Myocyte (in vitro differentiated cells): Measurements from ENCODE around the gene LRRC63. TPM values are rescaled to one million over a fixed set of nuclear protein-coding genes. Genes with fewer than 3 reads are reported as not detected.
"Not testable (repeated sequence)": the region's sequence is repeated elsewhere in the genome, so short reads cannot be mapped to it uniquely, and the experiment has no call there.

ENCODE experiments used
- DNase-seq: peaks from one replicate; pipeline ENCODE4 v3.0.0-alpha.2; 2012; ENCODE audit warnings: low read depth
- total RNA-seq: library from RNA; depleted of rRNA; stranded (reverse); fragments of >200 nt; gene quantifications from 2 replicates; pipeline ENCODE4 v1.2.3, GENCODE V29; 2014

The LRRC63 gene
- total RNA-seq, 1 donor from 2014 or later: not detected

- no peak for DNase-seq
Observed at GRCh38 chr13:46181840-46182490, 29.8 kb upstream of the LRRC63 start, which contains the start of gene LCP1. LCP1 (minus strand) TSS chr13:46182177; CDS start chr13:46159662, 22,515 bp downstream.

- DNase-seq: no peak
Observed at GRCh38 chr13:46182491-46182877, 29.2 kb upstream of the LRRC63 start.

DNA sequence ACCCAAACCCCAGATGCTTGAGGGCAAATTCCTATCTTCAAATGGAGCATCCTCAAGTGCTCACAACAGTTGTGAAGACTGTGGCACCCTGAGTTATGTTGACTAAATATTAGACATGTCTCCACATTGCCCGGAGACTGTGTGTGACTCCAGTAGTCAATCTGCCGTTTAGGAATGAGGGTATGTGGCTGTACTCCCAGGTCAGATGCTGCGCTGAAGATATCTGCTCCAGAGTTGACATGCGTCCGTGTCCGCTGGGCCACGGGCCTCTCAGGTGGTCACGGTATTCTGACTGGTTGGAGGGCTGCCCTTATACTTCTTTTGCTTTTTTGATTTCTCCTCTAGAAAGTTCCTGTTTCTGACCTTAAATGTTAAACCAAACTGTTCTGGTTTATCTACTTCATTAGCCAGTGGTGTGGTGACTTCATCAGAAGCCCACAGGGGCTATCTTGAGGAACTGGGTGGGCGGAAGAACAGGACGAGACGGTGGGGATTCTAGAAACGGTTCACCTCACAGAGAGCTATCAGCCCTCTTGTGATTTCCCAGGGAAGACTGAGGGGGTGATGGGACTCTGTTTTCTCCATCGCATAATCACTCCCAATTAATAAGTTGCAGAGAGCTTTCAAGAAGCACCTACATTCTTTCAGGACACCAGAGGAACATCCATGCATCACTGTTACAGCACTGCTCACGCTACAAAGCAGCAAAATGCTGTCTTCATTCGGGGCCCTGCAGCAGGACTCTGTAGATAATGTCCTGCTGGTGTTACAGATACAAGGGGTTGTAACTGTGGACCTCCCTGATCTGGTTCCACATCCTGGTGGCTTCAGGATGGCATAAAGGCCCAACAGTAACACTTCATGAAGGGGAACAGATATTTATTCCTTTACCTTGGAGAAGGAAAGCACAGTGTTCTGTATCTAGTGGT lies 28.4 kb upstream of the LRRC63 start:
- DNase-seq: no peak

GRCh38 chr13:46184277-46184699 lies 27.4 kb upstream of the LRRC63 start:
- no peak for DNase-seq

GRCh38 chr13:46185634-46186033 lies 26.1 kb upstream of the LRRC63 start:
- DNase-seq: no peak

DNA sequence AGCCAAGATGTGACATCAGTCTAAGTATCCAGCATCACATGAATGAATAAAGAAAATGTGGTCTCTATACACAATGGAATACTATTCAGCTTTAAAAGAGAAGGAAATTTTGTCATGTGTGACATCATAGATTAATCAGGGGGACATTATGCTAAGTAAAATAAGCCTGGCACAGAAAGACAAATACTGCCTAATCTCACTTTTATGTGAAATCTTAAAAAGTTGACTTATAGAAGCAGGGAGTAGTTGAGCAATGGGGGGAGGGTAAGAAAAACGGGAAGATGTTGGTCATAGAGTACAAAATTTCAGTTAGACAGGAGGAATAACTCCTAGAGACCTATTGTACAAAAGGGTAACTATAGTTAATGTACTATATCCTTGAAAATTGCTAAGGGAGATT lies 19.3 kb upstream of the LRRC63 start:
- DNase-seq: no peak

GRCh38 chr13:46195016-46195415 lies 16.7 kb upstream of the LRRC63 start:
- no peak for DNase-seq

- DNase-seq: no peak
Observed at GRCh38 chr13:46197299-46198048, 14.3 kb upstream of the LRRC63 start.

- no peak for DNase-seq
Observed at GRCh38 chr13:46198696-46199193, 13.0 kb upstream of the LRRC63 start.

- DNase-seq: no peak
Observed at GRCh38 chr13:46202188-46202795, 9.4 kb upstream of the LRRC63 start.

GRCh38 chr13:46202966-46203365 lies 8.8 kb upstream of the LRRC63 start:
- DNase-seq: no peak

DNA sequence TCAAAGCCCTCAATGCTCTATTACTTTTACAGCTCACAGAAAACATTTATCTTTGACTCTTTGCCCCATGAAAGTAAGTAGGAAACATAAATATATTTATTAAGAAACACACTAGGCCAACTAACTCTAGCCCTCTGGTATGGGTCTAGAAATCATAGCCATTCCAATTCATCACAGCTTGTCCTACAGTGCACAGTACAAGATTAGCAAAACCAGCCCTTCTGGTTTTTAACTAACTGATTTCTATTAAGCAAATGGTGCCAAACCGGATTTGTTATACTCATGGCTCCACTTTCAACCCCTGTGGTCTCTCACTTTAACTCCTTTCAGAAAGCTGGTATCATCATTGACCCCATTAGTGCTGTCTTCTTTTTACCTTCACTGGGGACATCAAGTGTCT lies 5.6 kb upstream of the LRRC63 start:
- DNase-seq: no peak

DNA sequence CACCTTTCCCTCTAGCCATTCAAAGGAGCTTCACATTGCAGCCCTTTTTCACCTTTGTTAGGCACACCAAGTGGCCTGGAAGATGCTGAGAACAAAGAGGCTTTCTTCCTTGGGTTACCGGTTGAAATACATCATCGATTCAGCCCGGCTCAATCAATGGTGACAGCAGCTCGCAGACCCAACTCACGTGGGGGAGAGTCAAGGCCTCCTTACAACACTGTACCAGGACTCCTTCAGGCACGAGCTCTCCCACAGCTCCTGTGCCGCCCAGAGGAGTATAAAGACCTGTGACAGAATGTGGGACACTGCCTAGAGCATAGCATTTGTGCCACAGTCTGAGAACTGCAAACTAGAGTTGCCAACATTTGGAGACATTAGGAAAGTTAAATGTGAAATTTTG lies 3.9 kb upstream of the LRRC63 start:
- no peak for DNase-seq

DNA sequence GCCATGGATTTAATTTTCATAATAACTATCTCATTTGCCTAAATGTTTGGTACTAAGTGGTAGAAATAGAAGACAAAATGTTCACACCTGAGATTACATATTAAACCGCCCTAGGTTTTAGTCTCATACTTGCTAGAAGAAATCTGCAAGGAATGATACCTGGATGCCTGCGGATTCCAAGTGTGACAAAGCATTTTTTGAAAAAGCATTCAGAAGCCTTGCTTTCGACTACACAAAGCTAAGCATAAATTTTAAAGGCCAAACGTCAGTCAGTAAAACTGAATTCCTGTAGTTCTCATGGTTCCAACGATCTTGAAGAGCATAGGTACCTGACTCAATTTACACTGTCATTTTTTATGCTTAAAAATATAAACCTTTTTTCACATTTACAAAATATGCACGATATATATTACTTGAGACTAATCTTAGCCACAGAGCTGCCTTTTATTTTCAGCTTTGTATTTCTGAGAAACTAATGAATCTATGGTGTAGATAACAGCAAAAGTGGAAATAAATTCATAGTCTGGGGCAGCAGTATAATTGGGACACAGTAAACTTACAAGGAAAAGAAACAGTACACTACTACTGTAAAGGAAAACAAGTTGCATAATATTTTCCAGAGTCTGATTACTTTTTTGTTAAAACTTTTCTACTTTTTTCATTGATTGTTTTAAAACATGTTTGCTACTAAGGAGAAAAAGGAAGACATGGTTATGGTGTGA lies 1.2 kb upstream of the LRRC63 start:
- no peak for DNase-seq

GRCh38 chr13:46211116-46211482 lies 629 bp upstream of the LRRC63 start:
- no peak for DNase-seq

GRCh38 chr13:46213242-46213641 lies 1.5 kb downstream of the LRRC63 start:
- DNase-seq: no peak

DNA sequence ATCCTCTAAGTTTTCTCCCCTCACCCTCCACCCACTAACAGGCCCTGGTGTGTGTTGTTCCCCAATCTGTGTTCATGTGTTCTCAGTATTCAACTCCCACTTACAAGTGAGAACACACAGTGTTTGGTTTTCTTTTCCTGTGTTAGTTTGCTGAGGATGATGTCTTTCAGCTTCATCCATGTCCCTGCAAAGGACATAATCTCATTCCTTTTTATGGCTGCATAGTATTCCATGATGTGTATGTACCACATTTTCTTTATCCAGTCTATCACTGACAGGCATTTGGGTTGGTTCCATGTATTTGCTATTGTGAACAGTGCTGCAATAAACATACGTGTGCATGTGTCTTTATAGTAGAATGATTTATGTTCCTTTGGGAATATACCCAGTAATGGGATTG lies 3.0 kb downstream of the LRRC63 start:
- DNase-seq: not testable (repeated sequence)

DNA sequence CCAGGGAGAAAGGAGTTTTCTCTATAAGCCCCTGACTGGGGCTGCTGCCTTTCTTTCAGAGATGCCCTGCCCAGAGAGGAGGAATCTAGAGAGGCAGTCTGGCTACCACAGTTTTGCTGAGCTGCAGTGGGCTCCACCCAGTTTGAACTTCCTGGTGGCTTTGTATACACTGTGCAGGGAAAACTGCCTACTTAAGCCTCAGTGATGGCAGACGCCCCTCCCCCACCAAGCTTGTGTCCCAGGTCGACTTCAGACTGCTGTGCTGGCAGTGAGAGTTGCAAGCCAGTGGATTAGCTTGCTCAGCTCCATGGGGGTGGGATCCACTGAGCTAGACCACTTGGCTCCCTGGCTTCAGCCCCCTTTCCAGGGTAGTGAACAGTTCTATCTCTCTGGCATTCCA lies 8.5 kb downstream of the LRRC63 start:
- DNase-seq: not testable (repeated sequence)

- no peak for DNase-seq
Observed at GRCh38 chr13:46229251-46229650, 17.5 kb downstream of the LRRC63 start.

GRCh38 chr13:46232281-46232680 lies 20.6 kb downstream of the LRRC63 start:
- no peak for DNase-seq

DNA sequence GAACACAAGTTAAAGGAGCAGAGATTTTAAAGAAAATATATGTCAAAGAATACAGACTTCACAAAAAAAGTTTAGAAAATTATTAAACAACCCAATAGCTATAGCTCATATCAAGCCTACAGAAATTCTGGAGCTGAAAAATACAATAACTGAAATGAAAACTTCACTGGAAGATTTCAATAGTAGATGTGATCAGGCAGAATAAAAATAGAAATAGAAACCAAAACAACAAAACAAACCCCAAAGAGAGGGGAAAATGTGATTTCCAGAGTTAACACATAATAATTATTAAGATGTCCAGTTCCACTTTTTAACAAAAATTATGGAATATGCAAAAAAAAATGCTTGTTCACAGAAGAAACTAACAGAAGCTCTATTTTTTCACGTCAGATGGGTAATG lies 23.6 kb downstream of the LRRC63 start:
- DNase-seq: no peak
